ENCODE measurements around the gene AFF2.

AFF2 gene

DNA sequence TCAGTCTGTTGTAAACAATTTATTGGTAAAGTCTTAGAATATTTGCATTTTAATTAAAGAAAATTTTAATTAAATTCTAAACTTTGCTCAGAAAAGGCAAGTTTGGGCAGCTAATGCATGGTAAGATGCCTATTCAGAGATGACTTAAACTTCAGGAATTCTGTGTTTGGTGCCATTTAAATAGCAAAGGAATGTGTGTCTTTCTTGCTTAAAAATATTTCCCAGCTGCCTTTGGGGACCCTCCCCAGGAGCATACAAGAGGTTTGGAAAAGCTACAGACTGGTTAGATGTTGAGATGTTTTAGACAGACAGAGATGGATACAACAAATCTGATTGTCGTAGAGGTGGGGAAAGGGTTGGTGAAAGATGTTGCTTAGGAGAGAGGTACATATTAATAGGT lies 36.5 kb downstream of the AFF2 start:
- DNase-seq, result no peak

DNA sequence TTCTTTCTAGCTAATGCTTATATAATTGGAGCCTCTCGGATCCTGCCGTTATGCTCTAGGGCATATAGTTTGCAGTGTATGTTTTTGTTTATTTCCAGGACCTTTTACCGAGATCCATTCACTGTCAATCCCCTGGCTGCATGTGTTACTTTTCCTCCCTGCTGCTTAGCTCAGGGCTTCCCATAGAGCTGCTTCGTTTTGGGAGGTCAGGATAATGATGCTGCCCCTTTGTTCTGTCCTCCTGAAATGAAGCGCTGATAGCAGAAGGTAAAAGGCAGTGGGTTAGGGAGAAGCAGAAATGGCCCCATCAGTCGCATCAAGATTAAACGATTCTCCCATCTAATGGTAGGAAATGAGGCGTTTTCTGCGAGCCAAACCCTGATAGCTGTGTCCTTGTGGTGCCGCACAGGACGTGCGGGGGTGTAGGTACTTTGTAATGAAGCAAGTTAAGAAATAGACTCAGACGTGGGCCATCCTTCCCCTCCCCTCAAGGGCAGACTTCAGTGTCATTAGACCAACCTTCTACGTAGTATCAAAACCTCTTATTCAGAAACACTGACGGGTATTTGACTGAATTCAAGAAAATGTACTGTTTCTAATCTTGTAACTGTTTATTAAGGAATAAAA lies 37.3 kb downstream of the AFF2 start:
- no peak for DNase-seq

GRCh38 chrX:148538582-148538981 lies 38.2 kb downstream of the AFF2 start:
- no peak for DNase-seq

- no peak for DNase-seq
Observed at GRCh38 chrX:148540114-148540513, 39.7 kb downstream of the AFF2 start.

- no peak for DNase-seq
Observed at GRCh38 chrX:148540671-148541583, 40.5 kb downstream of the AFF2 start.

DNA sequence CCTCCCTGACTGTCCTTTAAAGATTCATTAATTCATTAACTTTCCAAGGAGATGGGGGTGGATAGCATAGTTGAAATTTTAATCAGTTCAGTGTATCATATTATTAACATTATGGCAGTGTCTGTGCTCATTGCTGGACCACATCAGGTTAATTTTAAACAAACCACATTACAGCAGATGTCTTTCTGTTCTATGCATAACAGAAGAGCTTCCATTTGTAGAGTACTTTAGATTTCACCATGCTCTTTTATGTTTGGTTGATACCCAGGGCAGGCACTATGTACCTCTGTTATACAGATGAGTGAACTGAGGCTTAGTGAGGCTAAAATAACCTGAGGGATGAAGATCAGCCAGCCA lies 41.1 kb downstream of the AFF2 start:
- DNase-seq, result no peak

DNA sequence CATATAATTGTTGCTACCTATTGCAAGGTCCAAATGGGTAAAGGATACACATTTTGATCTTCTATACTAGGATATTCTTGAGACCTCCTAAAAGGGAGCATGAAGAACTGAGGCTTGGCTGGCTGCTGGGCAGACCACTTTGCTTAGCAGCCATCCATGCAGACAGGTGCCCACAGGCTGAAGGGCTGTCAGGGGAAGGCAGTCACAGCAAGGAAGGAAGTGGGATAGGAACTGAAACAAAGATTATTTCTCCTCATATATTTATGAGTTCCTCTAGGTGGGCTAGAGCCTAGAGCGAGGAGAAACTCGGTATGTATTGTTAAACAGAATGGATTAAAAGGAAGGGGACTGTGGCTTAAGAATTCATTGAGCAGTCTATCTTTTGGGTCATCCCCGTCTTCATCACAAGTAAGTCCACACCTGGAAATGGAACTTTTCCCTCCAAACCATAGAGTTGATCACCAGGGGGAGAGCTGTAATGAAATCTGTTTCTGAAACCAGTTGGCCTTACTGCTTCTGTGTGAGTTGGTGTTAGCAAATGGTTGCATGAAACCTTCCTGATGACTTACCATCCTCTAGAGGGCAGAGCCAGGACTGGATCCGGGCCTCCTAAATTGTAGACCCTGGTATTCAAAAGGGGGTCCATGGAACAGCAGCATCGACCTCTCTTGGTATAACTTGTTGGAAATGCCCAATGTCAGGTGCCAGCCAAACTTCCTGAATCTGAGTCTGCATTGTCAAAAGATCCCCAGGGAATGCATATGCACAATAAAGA lies 42.3 kb downstream of the AFF2 start:
- DNase-seq, result no peak

DNA sequence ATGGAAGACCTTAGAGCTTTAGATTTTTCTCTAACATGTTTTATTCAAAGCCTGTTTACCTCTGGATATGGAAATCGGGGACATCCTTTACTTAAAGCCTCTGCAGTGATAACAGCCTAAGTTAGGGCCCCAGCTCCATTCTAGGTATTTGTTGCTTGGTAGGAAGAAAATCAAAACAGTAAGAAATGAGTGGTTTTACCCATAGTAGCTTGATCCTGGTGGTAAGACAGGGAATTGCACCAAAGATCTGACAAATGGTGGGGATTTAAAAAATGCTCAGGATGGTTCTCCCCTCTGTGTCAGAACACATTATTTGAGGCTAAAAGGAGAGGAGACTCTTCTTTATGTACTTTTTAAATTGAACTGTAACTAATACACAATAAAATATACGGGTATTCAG lies 52.4 kb downstream of the AFF2 start:
- no peak for DNase-seq

- DNase-seq, result no peak
Observed at GRCh38 chrX:148555101-148555500, 54.7 kb downstream of the AFF2 start.

DNA sequence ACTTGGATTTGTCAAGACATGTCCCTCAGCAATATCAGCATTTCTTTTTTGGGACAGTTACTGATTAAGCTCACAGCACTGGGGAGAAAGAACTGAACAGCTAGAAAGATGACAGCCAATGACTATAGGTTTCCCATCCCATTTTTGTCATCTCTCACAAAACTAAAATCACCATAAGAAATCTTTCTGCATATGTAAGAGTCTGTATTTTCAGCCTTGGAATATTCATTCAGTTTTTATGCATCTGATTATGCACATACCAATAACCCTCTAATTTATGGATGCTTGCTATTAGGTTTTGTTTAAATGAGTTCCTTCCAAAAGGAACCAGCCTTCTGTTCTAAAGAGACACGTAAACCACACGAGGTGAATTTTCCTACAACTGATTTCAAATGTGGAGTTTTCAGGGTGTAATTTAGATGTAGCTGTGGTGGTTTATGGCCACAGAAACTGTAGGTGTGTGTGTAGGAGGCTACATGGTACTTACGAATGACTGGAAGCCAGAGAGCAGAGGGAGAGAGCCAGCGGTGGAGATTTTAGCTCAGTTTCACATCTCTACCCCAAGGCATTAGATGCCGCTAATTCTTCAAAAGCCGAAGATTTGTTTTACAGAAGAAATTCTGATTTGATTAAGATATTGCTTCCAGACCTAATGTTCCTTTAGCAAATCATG lies 55.3 kb downstream of the AFF2 start:
- no peak for DNase-seq

- DNase-seq, result no peak
Observed at GRCh38 chrX:148556498-148556897, 56.1 kb downstream of the AFF2 start.

- no peak for DNase-seq
Observed at GRCh38 chrX:148562846-148563245, 62.4 kb downstream of the AFF2 start.

DNA sequence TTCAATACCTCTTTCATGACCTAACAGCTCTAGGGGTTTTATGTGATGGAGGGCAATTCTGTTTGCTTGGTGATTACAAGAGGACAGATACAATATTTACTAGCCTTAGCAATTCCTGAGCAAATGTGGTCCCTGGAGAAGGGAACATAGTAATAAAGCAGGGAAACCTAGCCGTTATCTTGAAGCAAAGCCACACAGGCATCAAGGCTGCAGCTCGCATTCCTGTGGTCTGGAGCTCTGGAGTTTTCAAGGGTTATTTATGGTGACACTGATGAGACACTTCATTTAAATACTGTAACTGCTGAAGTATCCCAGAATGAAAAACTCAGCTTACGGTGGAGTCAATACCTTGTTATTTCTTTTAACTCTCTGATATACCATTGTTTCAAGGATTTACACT lies 66.8 kb downstream of the AFF2 start:
- no peak for DNase-seq

DNA sequence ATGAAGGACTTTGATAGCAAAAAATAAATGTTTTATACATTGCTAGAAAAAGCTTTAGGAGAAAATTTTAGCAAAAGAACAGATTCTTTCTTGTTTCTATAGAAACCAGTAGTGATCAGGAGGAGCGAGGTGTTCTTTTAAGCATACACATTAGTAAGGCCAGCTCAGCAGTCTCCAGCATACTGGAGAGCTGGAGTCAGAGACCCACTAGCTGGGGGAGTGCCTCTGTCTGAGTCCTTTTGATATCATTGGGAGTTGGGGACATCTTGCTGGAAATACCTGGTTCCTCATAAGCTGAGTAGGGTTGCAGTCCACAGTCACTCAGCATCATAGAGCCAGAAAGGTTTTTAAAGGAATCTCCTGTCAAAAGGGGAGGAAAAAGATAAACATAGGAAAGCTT lies 67.4 kb downstream of the AFF2 start:
- no peak for DNase-seq

- no peak for DNase-seq
Observed at GRCh38 chrX:148568763-148569162, 68.3 kb downstream of the AFF2 start.

DNA sequence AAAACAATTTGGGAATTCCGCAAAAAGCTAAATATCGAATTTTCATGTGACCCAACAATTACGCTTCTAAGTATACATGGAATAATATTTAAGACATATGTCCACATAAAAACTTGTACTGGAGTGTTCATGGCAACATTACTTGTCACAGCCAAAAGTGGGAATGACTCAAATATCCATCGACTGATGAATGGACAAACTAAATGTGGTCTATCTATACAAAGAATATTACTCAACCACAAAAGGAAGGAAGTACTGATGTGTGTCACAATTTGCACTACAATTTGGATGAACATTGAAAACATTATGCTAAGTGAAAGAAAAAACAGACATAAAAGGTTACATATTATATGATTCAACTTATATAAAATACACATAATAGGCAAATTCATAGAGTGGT lies 71.9 kb downstream of the AFF2 start:
- no peak for DNase-seq

DNA sequence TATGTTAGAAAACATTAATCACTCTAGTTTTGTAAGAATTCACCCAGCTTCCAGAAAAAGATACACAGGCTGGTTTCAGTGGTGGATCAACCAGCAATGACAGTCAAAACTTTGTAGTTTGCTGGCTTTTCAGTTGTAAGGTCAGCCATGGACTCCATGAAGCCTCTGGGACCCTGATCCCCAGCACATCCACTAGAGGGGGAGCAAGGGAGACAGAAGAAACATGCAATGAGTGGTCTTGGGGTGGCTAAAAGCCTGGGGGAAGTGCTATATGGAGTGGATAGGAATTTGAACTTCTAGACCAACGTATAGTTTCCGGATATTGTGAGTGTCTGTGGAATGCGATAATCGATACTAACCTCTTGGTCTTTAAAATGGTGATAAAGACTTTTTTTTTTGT lies 72.7 kb downstream of the AFF2 start:
- no peak for DNase-seq

DNA sequence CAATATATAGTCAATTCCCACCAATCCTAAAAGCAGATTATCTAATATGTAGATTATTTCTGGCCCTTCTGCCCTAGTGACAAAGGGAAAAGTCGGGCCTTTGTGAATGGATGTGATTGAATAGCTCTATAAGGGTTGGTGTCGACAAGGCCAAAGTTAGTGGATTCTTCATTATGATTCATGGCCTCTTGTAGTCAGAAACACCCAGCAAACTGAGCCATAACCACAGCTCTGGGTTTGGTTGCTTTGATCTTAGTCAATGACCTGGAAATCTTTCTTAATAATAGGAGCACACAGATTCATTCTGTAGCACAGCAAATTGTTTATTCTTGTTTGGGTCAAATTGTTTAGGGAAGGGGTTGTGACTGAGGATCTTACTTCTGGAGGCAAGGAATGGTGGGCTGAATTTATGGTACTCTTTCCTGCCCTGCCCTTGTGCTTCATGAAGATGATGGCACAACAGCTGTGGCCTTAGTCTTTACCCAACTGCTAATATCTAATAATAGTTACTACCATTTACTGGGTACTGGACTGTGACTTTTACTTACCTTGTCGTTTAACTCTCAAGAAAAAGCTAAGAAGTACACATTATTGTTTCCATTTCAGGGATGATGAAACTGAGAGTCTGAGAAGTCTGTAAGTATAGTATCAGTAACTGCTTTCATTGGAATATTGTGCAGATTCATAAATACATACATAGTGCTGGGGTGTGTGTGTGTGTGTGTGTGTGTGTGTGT lies 74.0 kb downstream of the AFF2 start:
- DNase-seq, result no peak

DNA sequence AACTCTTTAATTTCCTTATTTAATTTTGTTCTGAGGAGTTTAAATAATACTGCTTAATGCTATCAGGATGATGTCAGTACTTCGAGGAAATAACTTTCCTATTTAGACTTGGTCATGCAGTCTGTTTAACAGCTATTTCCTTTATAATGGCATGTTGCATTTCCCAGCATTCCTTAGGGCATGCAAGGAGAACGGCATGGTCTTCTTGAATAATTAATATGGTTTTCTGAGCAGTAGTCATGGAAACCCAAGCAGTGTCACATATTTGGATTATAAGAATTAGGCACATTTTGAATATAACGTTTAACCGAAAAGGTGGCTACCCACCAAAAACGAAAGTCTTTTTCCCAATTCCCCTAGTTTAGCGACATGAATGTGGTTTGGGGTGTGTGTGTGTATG lies 76.0 kb downstream of the AFF2 start:
- DNase-seq, result no peak

- DNase-seq, result no peak
Observed at GRCh38 chrX:148577741-148578140, 77.3 kb downstream of the AFF2 start.

- no peak for DNase-seq
Observed at GRCh38 chrX:148580016-148580415, 79.6 kb downstream of the AFF2 start.

Data from anterior cingulate cortex (tissue), 58 donors.